Activated CD8-positive, alpha-beta memory T cell treated with anti-CD3 and anti-CD28 coated beads, Interleukin-2, amount 50 U/mL, for 1 hour (primary cell): Measurements from ENCODE around the gene SURF4.
"Not testable (repeated sequence)": the region's sequence is repeated elsewhere in the genome, so short reads cannot be mapped to it uniquely, and the experiment has no call there.

Experiments
- DNase-seq: peaks from one replicate; pipeline ENCODE4 v3.0.0-alpha.2; 2020; ENCODE audit errors: extremely low read depth

Gene SURF4

GRCh38 chr9:133334161-133334560, 41.7 kb downstream of the SURF4 start:
- no peak for DNase-seq

- DNase-seq, result no peak
Observed at GRCh38 chr9:133333566-133333965, 42.3 kb downstream of the SURF4 start.

GRCh38 chr9:133333011-133333410, 42.8 kb downstream of the SURF4 start:
- no peak for DNase-seq

GRCh38 chr9:133332381-133332730, 43.5 kb downstream of the SURF4 start:
- no peak for DNase-seq

- DNase-seq, result no peak
Observed at GRCh38 chr9:133331641-133332380, 44.0 kb downstream of the SURF4 start.

- no peak for DNase-seq
Observed at GRCh38 chr9:133331221-133331620, 44.6 kb downstream of the SURF4 start.

GRCh38 chr9:133329306-133330156, 46.3 kb downstream of the SURF4 start:
- DNase-seq, result not testable (repeated sequence)

GRCh38 chr9:133327834-133328484, 47.9 kb downstream of the SURF4 start:
- DNase-seq, result no peak

GRCh38 chr9:133327021-133327420, 48.8 kb downstream of the SURF4 start:
- not testable (repeated sequence) for DNase-seq

GRCh38 chr9:133323991-133324703, 51.7 kb downstream of the SURF4 start:
- DNase-seq, result no peak

GRCh38 chr9:133323211-133323610, 52.6 kb downstream of the SURF4 start:
- DNase-seq, result no peak

GRCh38 chr9:133322701-133323100, 53.2 kb downstream of the SURF4 start:
- no peak for DNase-seq

- no peak for DNase-seq
Observed at GRCh38 chr9:133321411-133321935, 54.4 kb downstream of the SURF4 start.

- DNase-seq, result no peak
Observed at GRCh38 chr9:133320421-133320881, 55.4 kb downstream of the SURF4 start.

GRCh38 chr9:133317551-133317950, 58.3 kb downstream of the SURF4 start:
- DNase-seq, result not testable (repeated sequence)

- DNase-seq, result no peak
Observed at GRCh38 chr9:133315997-133316396, 59.9 kb downstream of the SURF4 start.
